Esophagus muscularis mucosa (tissue), 4 donors: ENCODE data around the gene ZNF320. TPM values are rescaled to one million over a fixed set of nuclear protein-coding genes. Genes with fewer than 3 reads are reported as not detected.
"Not testable (repeated sequence)": the region's sequence is repeated elsewhere in the genome, so short reads cannot be mapped to it uniquely, and the experiment has no call there.

Experiments used
- DNase-seq: peaks from one replicate; pipeline ENCODE4 v3.0.0-alpha.2; 2017; ENCODE audit errors: extremely low spot score
- H3K27ac ChIP-seq, 4 donors: fragments of 200-600 bp; sonication (generic); replicated peaks in 1 of 4; 1 replicate in 3 of 4; 2 replicates in 1 of 4; pipeline ENCODE4 v1.5.1; 2016 to 2019; ENCODE audit warnings: mild to moderate bottlenecking in 1 of 4
- H3K27me3 ChIP-seq, 4 donors: fragments of 200-600 bp; sonication (generic); one replicate each; pipeline versions ENCODE4 v1.5.1 to v1.6.0; 2016 to 2019
- H3K36me3 ChIP-seq, 4 donors: fragments of 200-600 bp; sonication (generic); one replicate each; pipeline ENCODE4 v1.5.1; 2016 to 2019
- H3K4me1 ChIP-seq, 4 donors: fragments of 200-600 bp; sonication (generic); one replicate each; pipeline ENCODE4 v1.5.1; 2016 to 2019
- H3K4me3 ChIP-seq, 4 donors: fragments of 200-600 bp; sonication (generic); 1 replicate in 2 of 4; 2 replicates in 2 of 4; pipeline ENCODE4 v1.5.1; 2016 to 2019; ENCODE audit warnings: mild to moderate bottlenecking in 4 of 4, moderate library complexity in 1 of 4
- H3K9me3 ChIP-seq, 4 donors: fragments of 200-600 bp; sonication (generic); 1 replicate in 3 of 4; 2 replicates in 1 of 4; pipeline ENCODE4 v1.5.1; 2016 to 2019
- EP300 ChIP-seq: sonication (generic); formaldehyde crosslinking; IDR thresholded peaks from one replicate; pipeline ENCODE4 v1.6.1; 2017; ENCODE audit warnings: antibody characterized with exemption
- POLR2A ChIP-seq: fragments of 450-650 bp; IDR thresholded peaks from one replicate; pipeline ENCODE4 v1.6.1; 2017; ENCODE audit warnings: antibody characterized with exemption, moderate library complexity, mild to moderate bottlenecking, low read depth
- POLR2AphosphoS5 ChIP-seq, 2 donors: sonication (generic); formaldehyde crosslinking; IDR thresholded peaks; one replicate each; pipeline ENCODE4 v1.6.1; 2017; ENCODE audit warnings: antibody characterized with exemption in 2 of 2
- WGBS: methylation state at CpG from one replicate; pipeline ENCODE4 v1.1.5; 2018; 5-methylcytosine and 5-hydroxymethylcytosine counted together
- intact Hi-C: fragments of 100-400 bp; cut with DNase I; formaldehyde crosslinking; loops from one replicate; pipeline ENCODE4 v1.15.1; 2023
- total RNA-seq, 4 donors: library from RNA; depleted of rRNA; stranded (reverse); fragments of >200 nt; gene quantifications; one replicate each; pipeline versions ENCODE4 v1.1.0 to v1.2.1, GENCODE V29; 2016
- TF ChIP-seq, protein P1 (sequence below), 3 experiments: fragments of 200-600 bp in 2 of 3; fragments of 450-650 bp in 1 of 3; sonication (generic) in 2 of 3; IDR thresholded peaks; one replicate each; pipeline ENCODE4 v1.5.1; 2017 to 2019; ENCODE audit warnings: antibody characterized with exemption in 3 of 3, mild to moderate bottlenecking in 2 of 3, moderate library complexity in 1 of 3

ZNF320 gene
- total RNA-seq: 10 to 100 TPM in 2 of 4 donors, 1 to 10 TPM in 2; 4.2 to 11.6 (median 10.2) TPM

DNA sequence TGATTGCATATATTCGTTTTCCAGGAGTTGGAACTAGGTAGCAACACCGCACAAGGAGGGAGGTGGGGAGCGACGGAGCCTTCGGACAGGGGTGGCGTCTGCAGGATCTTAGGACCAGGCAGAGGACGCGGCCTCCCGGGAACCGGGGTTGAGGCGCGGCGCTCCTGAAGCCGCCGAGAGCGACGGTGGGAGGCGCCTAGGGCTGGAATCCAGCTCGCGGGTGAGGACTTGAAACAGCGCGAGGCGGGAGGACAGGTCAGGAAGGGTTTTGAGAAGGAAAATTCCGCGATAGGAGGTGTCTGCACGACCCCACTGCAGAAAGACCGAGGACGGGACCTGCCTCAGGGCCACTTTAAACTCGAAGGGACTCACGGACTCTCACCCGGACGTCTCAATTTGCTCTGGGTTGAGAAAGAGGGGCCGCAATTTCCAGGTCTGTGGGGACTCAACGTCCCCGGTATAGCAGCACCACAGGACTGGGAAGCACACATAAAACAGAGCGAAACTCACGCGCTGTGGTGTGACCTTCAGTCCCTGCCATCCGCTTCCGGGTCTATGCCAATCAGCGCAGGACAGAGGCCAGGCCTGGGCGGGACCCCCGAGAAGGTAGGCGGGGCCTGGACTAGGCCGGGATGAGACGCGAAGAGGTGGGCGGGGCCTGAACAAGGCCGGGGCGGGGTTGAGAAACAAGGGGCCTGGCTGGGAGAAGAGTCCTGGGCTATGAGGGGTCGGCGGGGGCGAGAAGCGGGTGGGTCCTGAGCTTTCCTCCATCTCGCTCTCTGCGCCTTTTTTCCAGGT is at the start of gene ZNF320:
TSS of gene ZNF320 (minus strand) at position 498 of the 798 bp plus-strand sequence. CDS start 7,380 bp downstream, outside the sequence.
- intact Hi-C loops: loop anchor here (10.0 kb wide), 1 partner anchor 47 kb away; no protein-coding TSS in a partner anchor

DNA sequence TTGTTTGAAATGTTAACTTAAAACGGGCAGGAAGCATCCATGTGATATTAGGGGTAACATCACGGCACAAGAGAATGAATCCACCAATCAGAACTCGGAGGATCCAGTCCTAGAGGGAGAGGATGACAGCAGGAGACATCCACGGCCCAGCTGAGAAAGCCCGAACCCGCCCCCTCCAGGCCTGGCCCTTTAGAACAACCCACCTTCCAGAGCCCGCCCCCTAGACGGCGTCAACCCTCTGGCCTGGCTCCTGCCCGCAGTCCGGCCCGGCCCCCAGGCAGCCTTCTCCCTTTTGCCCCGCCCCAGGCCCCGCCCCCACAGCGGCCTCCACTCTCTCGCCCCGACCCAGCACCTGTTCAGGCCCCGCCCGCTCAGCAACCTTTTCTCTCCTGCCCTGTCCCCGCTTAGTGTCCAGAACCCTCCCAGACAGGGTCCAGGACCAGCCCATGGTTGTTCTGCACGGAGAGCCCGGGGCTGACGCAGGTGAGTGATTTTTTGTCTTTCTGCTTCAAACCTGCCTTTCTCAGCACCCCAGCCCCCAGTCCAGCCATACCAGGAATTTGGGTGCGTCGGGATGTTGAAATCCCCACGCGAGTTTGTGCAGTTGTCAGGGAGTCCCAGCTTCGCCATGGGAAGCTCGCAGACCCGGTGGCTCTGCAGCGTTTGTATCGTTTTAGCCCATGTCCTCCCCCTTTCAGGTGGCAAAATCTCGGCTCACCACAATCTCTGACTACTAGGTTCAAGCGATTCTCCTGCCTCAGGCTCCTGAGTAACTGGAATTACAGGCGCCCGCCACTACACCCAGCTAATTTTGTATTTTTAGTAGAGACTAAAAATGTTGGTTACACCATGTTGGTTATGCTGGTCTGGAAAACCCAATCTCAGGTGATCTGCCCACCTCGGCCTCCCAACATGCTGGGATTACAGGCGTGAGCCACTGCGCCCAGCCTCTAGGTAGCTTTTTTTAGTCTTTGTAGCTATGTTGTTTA is 49.2 kb upstream of the ZNF320 start:
- Histone ChIP-seq H3K36me3 (peaks cover 16 to 21% (median 20%) of the 10 kb centered on the region in 4 donors), H3K27me3 (no peaks in the 10 kb centered on the region), H3K27ac (no peak overlapping the region), H3K4me1 (peaks cover 8 to 22% (median 13%) of the 10 kb centered on the region in 4 donors), H3K4me3 (peak overlapping the region in 1 of 4 donors; percentile 31), H3K9me3 (peaks cover 6 to 61% (median 50%) of the 10 kb centered on the region in 4 donors)
- TF ChIP-seq EP300: no peak
- no peak for TF ChIP-seq POLR2A
- no peak for TF ChIP-seq POLR2AphosphoS5 (IDR thresholded peaks at IDR 0.05)
- TF ChIP-seq, protein P1, sequence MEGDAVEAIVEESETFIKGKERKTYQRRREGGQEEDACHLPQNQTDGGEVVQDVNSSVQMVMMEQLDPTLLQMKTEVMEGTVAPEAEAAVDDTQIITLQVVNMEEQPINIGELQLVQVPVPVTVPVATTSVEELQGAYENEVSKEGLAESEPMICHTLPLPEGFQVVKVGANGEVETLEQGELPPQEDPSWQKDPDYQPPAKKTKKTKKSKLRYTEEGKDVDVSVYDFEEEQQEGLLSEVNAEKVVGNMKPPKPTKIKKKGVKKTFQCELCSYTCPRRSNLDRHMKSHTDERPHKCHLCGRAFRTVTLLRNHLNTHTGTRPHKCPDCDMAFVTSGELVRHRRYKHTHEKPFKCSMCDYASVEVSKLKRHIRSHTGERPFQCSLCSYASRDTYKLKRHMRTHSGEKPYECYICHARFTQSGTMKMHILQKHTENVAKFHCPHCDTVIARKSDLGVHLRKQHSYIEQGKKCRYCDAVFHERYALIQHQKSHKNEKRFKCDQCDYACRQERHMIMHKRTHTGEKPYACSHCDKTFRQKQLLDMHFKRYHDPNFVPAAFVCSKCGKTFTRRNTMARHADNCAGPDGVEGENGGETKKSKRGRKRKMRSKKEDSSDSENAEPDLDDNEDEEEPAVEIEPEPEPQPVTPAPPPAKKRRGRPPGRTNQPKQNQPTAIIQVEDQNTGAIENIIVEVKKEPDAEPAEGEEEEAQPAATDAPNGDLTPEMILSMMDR (IDR thresholded peaks at IDR 0.05): no peak
- no peak for DNase-seq
- WGBS: 40% methylated on average over 30 of the region's 39 CpGs
- intact Hi-C loops: loop anchor here (10.0 kb wide), 1 partner anchor 52 kb away; the partner anchor contains the start of gene ZNF320

More for the DNA sequence above, at the start of gene ZNF320:
- peak within 1 kb of the TSS; percentile 82 to 92 (median 92) for H3K27ac ChIP-seq
- no peaks in the 10 kb centered on the region for H3K9me3 ChIP-seq
- DNase-seq: peak; percentile 99
- H3K27me3 ChIP-seq: no peaks in the 10 kb centered on the region
- WGBS: under 1% methylated on average over 38 of the region's 56 CpGs
- TF ChIP-seq POLR2AphosphoS5 (IDR thresholded peaks at IDR 0.05) (peak; percentile 92), EP300 (no peak)
- H3K4me1 ChIP-seq: peaks cover 12 to 21% (median 18%) of the 10 kb centered on the region in 4 donors
- H3K36me3 ChIP-seq: peaks cover 0 to 21% (median 14%) of the 10 kb centered on the region in 4 donors
- peak within 1 kb of the TSS; percentile 67 to 88 (median 78) for H3K4me3 ChIP-seq

DNA sequence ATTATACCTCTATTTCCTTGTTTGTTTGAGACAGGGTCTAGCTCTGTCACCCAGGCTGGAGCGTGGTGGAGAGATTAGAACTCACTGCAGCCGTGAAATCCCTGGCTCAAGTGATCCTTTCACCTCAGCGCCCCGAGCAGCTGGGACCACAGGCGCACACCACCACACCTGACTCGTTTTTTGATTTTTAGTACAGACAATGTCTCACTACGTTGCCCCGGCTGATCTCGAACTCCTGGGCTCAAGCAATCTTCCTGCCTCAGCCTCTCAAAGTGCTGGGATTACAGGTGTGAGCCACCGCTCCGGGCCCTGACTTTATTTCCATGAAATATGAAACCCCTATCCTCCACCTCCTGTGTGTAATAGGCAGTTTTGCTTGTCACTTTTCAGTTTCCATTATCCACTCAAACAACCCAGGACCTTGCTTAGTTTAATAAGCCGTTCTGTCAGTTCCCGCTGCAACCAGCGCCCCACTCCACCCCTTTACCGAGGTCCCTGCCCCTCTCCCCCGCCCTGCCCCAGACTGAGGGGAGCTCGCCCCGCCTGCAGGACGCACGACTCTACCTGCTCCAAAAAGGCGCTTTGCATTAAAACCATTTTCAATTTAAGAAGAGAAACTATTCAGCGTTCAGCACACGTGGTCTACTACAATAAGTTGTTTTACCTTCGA is 48.4 kb upstream of the ZNF320 start:
- intact Hi-C loops: loop anchor here (10.0 kb wide), 1 partner anchor 51 kb away; the partner anchor contains the start of gene ZNF320
- Histone ChIP-seq H3K4me1 (peaks cover 10 to 30% (median 20%) of the 10 kb centered on the region in 4 donors), H3K9me3 (peaks cover 6 to 53% (median 42%) of the 10 kb centered on the region in 4 donors), H3K27me3 (no peaks in the 10 kb centered on the region), H3K36me3 (peaks cover 8 to 13% (median 12%) of the 10 kb centered on the region in 4 donors), H3K27ac (no peak overlapping the region), H3K4me3 (peak overlapping the region in 1 of 4 donors; percentile 31)
- TF ChIP-seq, protein P1 (IDR thresholded peaks at IDR 0.05): no peak
- TF ChIP-seq EP300 (no peak), POLR2AphosphoS5 (IDR thresholded peaks at IDR 0.05) (no peak), POLR2A (no peak)
- no peak for DNase-seq
- 55% methylated on average over 24 of the region's 24 CpGs for WGBS

DNA sequence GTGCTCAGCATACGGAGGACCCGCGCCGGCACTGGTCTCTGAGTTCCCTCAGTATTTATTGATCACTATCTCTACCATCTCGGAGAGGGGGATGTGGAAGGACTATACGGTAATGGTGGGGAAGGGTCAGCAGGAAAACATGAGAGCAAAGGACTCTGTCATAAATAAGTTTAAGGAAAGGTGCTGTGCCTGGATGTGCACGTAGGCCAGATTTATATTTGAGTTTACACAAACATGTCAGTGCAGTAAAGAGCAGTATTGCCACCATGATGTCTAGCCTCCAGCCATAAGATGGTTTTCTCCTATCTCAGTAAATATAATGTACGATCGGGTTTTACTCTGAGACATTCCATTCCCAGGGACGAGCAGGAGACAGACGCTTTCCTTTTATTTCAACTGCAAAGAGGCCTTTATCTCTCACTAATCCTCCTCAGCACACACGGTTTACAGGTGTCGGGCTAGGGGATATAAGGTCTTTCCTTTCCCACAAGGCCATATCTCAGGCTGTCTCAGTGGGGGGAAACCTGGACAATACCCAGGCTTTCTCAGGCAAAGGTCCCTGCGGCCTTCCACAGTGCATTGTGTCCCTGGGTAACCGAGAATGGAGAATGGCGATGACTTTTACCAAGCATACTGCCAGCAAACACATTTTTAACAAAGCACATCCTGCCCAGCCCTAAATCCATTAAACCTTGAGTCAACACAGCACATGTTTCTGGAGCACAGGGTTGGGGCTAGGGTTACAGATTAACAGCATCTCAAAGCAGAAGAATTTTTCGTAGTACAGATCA is 47.5 kb upstream of the ZNF320 start:
- not testable (repeated sequence) for H3K36me3 ChIP-seq, H3K27ac ChIP-seq, H3K4me3 ChIP-seq, H3K27me3 ChIP-seq, DNase-seq
- WGBS: 92% methylated on average over 17 of the region's 17 CpGs
- peaks cover 10 to 31% (median 20%) of the 10 kb centered on the region in 4 donors for H3K4me1 ChIP-seq
- intact Hi-C loops: loop anchor here (10.0 kb wide), 1 partner anchor 50 kb away; the partner anchor contains the start of gene ZNF320
- peaks cover 3 to 44% (median 34%) of the 10 kb centered on the region in 4 donors for H3K9me3 ChIP-seq
